ENCODE data around the gene JADE2. TPM values are rescaled to one million over a fixed set of nuclear protein-coding genes. Genes with fewer than 3 reads are reported as not detected.

JADE2 gene
- total and polyA plus RNA-seq, 4 donors, result 3.9 to 11.4 (median 5.5) TPM

GRCh38 chr5:134529460-134529859 lies 4.0 kb downstream of the JADE2 start:
- 82% methylated on average over 6 of the region's 6 CpGs for WGBS
- H3K9ac ChIP-seq (ENCODE audit: low read depth in 1 of 2, low read length in 2 of 2), result no peak overlapping the region
- peaks cover 17 to 37% (median 29%) of the 10 kb centered on the region in 4 donors for H3K4me1 ChIP-seq (ENCODE audit: control insufficient read depth in 4 of 4, insufficient read depth in 4 of 4, low read length in 3 of 4)
- TF ChIP-seq HNF4G (IDR thresholded peaks at IDR 0.05) (no peak), YY1 (IDR thresholded peaks at IDR 0.05) (no peak), HNF4A (conservative IDR thresholded peaks at IDR 0.05) (no peak), TAF1 (conservative IDR thresholded peaks at IDR 0.05) (no peak), RXRA (IDR thresholded peaks at IDR 0.05) (no peak), JUND (IDR thresholded peaks at IDR 0.05) (no peak), RAD21 (IDR thresholded peaks at IDR 0.05) (no peak), GABPA (IDR thresholded peaks at IDR 0.05 in 1 of 2, conservative IDR thresholded peaks at IDR 0.05 in 1 of 2) (no peak), EGR1 (IDR thresholded peaks at IDR 0.05; ENCODE audit: low read depth in 2 of 2) (no peak), REST (IDR thresholded peaks at IDR 0.05) (no peak), SP1 (IDR thresholded peaks at IDR 0.05) (no peak)
- TF ChIP-seq, protein P1, sequence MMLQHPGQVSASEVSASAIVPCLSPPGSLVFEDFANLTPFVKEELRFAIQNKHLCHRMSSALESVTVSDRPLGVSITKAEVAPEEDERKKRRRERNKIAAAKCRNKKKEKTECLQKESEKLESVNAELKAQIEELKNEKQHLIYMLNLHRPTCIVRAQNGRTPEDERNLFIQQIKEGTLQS (IDR thresholded peaks at IDR 0.05), result no peak
- TF ChIP-seq, protein P2, sequence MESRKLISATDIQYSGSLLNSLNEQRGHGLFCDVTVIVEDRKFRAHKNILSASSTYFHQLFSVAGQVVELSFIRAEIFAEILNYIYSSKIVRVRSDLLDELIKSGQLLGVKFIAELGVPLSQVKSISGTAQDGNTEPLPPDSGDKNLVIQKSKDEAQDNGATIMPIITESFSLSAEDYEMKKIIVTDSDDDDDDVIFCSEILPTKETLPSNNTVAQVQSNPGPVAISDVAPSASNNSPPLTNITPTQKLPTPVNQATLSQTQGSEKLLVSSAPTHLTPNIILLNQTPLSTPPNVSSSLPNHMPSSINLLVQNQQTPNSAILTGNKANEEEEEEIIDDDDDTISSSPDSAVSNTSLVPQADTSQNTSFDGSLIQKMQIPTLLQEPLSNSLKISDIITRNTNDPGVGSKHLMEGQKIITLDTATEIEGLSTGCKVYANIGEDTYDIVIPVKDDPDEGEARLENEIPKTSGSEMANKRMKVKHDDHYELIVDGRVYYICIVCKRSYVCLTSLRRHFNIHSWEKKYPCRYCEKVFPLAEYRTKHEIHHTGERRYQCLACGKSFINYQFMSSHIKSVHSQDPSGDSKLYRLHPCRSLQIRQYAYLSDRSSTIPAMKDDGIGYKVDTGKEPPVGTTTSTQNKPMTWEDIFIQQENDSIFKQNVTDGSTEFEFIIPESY (IDR thresholded peaks at IDR 0.05), result no peak
- TF ChIP-seq, protein P3, sequence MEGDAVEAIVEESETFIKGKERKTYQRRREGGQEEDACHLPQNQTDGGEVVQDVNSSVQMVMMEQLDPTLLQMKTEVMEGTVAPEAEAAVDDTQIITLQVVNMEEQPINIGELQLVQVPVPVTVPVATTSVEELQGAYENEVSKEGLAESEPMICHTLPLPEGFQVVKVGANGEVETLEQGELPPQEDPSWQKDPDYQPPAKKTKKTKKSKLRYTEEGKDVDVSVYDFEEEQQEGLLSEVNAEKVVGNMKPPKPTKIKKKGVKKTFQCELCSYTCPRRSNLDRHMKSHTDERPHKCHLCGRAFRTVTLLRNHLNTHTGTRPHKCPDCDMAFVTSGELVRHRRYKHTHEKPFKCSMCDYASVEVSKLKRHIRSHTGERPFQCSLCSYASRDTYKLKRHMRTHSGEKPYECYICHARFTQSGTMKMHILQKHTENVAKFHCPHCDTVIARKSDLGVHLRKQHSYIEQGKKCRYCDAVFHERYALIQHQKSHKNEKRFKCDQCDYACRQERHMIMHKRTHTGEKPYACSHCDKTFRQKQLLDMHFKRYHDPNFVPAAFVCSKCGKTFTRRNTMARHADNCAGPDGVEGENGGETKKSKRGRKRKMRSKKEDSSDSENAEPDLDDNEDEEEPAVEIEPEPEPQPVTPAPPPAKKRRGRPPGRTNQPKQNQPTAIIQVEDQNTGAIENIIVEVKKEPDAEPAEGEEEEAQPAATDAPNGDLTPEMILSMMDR (IDR thresholded peaks at IDR 0.05; ENCODE audit: low read depth, low read length, missing input control), result no peak
- DNase-seq (ENCODE audit: low spot score), result no peak
- H3K27ac ChIP-seq (ENCODE audit: low read depth in 1 of 2, low read length in 2 of 2), result no peak overlapping the region
- no peaks in the 10 kb centered on the region for H3K27me3 ChIP-seq (ENCODE audit: control insufficient read depth in 4 of 4, insufficient read depth in 4 of 4, low read length in 3 of 4)
- peaks cover 0 to 1% (median 0%) of the 10 kb centered on the region in 4 donors for H3K36me3 ChIP-seq (ENCODE audit: control insufficient read depth in 4 of 4, insufficient read depth in 3 of 4, low read depth in 1 of 4, low read length in 3 of 4)
- H3K4me3 ChIP-seq (ENCODE audit: low read depth in 1 of 3, low read length in 3 of 3), result no peak overlapping the region
- H3K9me3 ChIP-seq (ENCODE audit: control insufficient read depth in 4 of 4, low read length in 3 of 4), result no peaks in the 10 kb centered on the region

GRCh38 chr5:134530301-134531077 lies 5.0 kb downstream of the JADE2 start:
- 75% methylated on average over 8 of the region's 8 CpGs for WGBS
- H3K4me1 ChIP-seq (ENCODE audit: control insufficient read depth in 4 of 4, insufficient read depth in 4 of 4, low read length in 3 of 4), result peaks cover 17 to 32% (median 29%) of the 10 kb centered on the region in 4 donors
- no peaks in the 10 kb centered on the region for H3K27me3 ChIP-seq (ENCODE audit: control insufficient read depth in 4 of 4, insufficient read depth in 4 of 4, low read length in 3 of 4)
- H3K9me3 ChIP-seq (ENCODE audit: control insufficient read depth in 4 of 4, low read length in 3 of 4), result no peaks in the 10 kb centered on the region
- H3K27ac ChIP-seq (ENCODE audit: low read depth in 1 of 2, low read length in 2 of 2), result no peak overlapping the region
- DNase-seq (ENCODE audit: low spot score), result no peak
- no peak overlapping the region for H3K9ac ChIP-seq (ENCODE audit: low read depth in 1 of 2, low read length in 2 of 2)
- peak in 1 of 2 donors; percentile 9 for TF ChIP-seq RAD21 (IDR thresholded peaks at IDR 0.05)
- TF ChIP-seq JUND (IDR thresholded peaks at IDR 0.05), result no peak
- no peak overlapping the region for H3K4me3 ChIP-seq (ENCODE audit: low read depth in 1 of 3, low read length in 3 of 3)
- peaks cover 0 to 1% (median 0%) of the 10 kb centered on the region in 4 donors for H3K36me3 ChIP-seq (ENCODE audit: control insufficient read depth in 4 of 4, insufficient read depth in 3 of 4, low read depth in 1 of 4, low read length in 3 of 4)

Measured in liver (tissue), 9 donors.